OCI-LY3 (cell line): Measurements from ENCODE around the gene NKAIN2.

Source experiments
- H2AFZ ChIP-seq: fragments of 200-600, 300-600 bp; shearing (Covaris generic); 2 replicates; pipeline ENCODE4 v1.6.0; 2014; ENCODE audit warnings: antibody characterized with exemption, low read depth, low read length
- H3K27ac ChIP-seq: fragments of 200-600, 300-600 bp; sonication (generic); 2 replicates; pipeline ENCODE4 v1.5.1; 2014; ENCODE audit warnings: mild to moderate bottlenecking, low read length, moderate library complexity, mixed read lengths
- H3K27me3 ChIP-seq: fragments of 200-600, 300-600 bp; sonication (generic); 2 replicates; pipeline ENCODE4 v1.6.1; 2014; ENCODE audit warnings: low read depth, low read length, mixed read lengths
- H3K36me3 ChIP-seq: fragments of 200-600, 300-600 bp; sonication (generic); replicated peaks from 2 replicates; pipeline ENCODE3; 2014; ENCODE audit warnings: low read depth, low read length, mixed read lengths
- H3K4me1 ChIP-seq: fragments of 300-600, 200-600 bp; sonication (generic); 2 replicates; pipeline ENCODE4 v1.6.1; 2014; ENCODE audit warnings: low read length, mixed read lengths
- H3K4me2 ChIP-seq: fragments of 200-600, 300-600 bp; sonication (generic); 2 replicates; pipeline ENCODE4 v1.6.1; 2014; ENCODE audit warnings: low read length, mixed read lengths
- H3K4me3 ChIP-seq: fragments of 300-600, 200-600 bp; sonication (generic); 2 replicates; pipeline ENCODE4 v1.5.1; 2014; ENCODE audit warnings: antibody characterized with exemption, mild to moderate bottlenecking, low read length, moderate library complexity
- H3K79me2 ChIP-seq: fragments of 300-600, 200-600 bp; shearing (Covaris generic); 2 replicates; pipeline ENCODE4 v1.6.1; 2014; ENCODE audit warnings: mild to moderate bottlenecking, low read length, mixed read lengths
- H3K9ac ChIP-seq: fragments of 300-600, 200-600 bp; shearing (Covaris generic); 2 replicates; pipeline ENCODE4 v1.6.0; 2014; ENCODE audit warnings: mild to moderate bottlenecking, low read length, moderate library complexity
- H3K9me3 ChIP-seq: fragments of 200-600, 300-600 bp; shearing (Covaris generic); 2 replicates; pipeline ENCODE4 v1.6.1; 2014; ENCODE audit warnings: low read length, mixed read lengths; ENCODE audit not compliant: insufficient read depth
- H4K20me1 ChIP-seq: fragments of 200-600, 300-600 bp; sonication (generic); 2 replicates; pipeline ENCODE4 v1.6.1; 2016; ENCODE audit warnings: low read length, mixed read lengths; ENCODE audit not compliant: insufficient read depth
- EZH2phosphoT487 ChIP-seq: fragments of 200-600 bp; shearing (Covaris generic); IDR thresholded peaks from 2 replicates; pipeline ENCODE4 v1.6.1; 2018; ENCODE audit warnings: antibody characterized with exemption, mixed run types, low read depth
- TF ChIP-seq, protein P1 (sequence below): fragments of 200-600, 300-600 bp; sonication (generic); IDR thresholded peaks from 2 replicates; pipeline ENCODE4 v1.5.1; 2014; ENCODE audit warnings: antibody characterized with exemption, low read length, low read depth

Gene NKAIN2

GRCh38 chr6:124123617-124124209 is 320.0 kb downstream of the NKAIN2 start:
- Histone ChIP-seq H2AFZ (no peak overlapping the region), H3K27ac (no peak overlapping the region), H3K36me3 (no peaks in the 10 kb centered on the region), H3K79me2 (no peaks in the 10 kb centered on the region), H4K20me1 (no peaks in the 10 kb centered on the region), H3K4me1 (no peaks in the 10 kb centered on the region), H3K4me3 (no peak overlapping the region), H3K4me2 (no peak overlapping the region), H3K27me3 (no peaks in the 10 kb centered on the region), H3K9ac (no peak overlapping the region), H3K9me3 (no peaks in the 10 kb centered on the region)
- TF ChIP-seq, protein P1, sequence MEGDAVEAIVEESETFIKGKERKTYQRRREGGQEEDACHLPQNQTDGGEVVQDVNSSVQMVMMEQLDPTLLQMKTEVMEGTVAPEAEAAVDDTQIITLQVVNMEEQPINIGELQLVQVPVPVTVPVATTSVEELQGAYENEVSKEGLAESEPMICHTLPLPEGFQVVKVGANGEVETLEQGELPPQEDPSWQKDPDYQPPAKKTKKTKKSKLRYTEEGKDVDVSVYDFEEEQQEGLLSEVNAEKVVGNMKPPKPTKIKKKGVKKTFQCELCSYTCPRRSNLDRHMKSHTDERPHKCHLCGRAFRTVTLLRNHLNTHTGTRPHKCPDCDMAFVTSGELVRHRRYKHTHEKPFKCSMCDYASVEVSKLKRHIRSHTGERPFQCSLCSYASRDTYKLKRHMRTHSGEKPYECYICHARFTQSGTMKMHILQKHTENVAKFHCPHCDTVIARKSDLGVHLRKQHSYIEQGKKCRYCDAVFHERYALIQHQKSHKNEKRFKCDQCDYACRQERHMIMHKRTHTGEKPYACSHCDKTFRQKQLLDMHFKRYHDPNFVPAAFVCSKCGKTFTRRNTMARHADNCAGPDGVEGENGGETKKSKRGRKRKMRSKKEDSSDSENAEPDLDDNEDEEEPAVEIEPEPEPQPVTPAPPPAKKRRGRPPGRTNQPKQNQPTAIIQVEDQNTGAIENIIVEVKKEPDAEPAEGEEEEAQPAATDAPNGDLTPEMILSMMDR: no peak
- no peak for TF ChIP-seq EZH2phosphoT487

GRCh38 chr6:124131259-124131658 is 327.6 kb downstream of the NKAIN2 start:
- no peaks in the 10 kb centered on the region for H3K27me3 ChIP-seq
- no peaks in the 10 kb centered on the region for H3K36me3 ChIP-seq
- no peaks in the 10 kb centered on the region for H3K4me1 ChIP-seq
- H3K4me3 ChIP-seq: no peak overlapping the region
- H2AFZ ChIP-seq: no peak overlapping the region
- no peak overlapping the region for H3K9ac ChIP-seq
- no peak overlapping the region for H3K27ac ChIP-seq
- TF ChIP-seq EZH2phosphoT487: no peak
- TF ChIP-seq, protein P1: no peak
- H3K9me3 ChIP-seq: no peaks in the 10 kb centered on the region
- H3K79me2 ChIP-seq: no peaks in the 10 kb centered on the region
- no peaks in the 10 kb centered on the region for H4K20me1 ChIP-seq
- no peak overlapping the region for H3K4me2 ChIP-seq

GRCh38 chr6:124131779-124132178 is 328.1 kb downstream of the NKAIN2 start:
- no peak overlapping the region for H3K4me3 ChIP-seq
- H3K79me2 ChIP-seq: no peaks in the 10 kb centered on the region
- no peak overlapping the region for H3K9ac ChIP-seq
- H3K27ac ChIP-seq: no peak overlapping the region
- no peaks in the 10 kb centered on the region for H3K36me3 ChIP-seq
- no peaks in the 10 kb centered on the region for H4K20me1 ChIP-seq
- TF ChIP-seq, protein P1: no peak
- no peak for TF ChIP-seq EZH2phosphoT487
- no peak overlapping the region for H2AFZ ChIP-seq
- no peak overlapping the region for H3K4me2 ChIP-seq
- H3K27me3 ChIP-seq: no peaks in the 10 kb centered on the region
- no peaks in the 10 kb centered on the region for H3K9me3 ChIP-seq
- H3K4me1 ChIP-seq: no peaks in the 10 kb centered on the region

- no peaks in the 10 kb centered on the region for H3K4me1 ChIP-seq
- H3K9ac ChIP-seq: no peak overlapping the region
- H4K20me1 ChIP-seq: no peaks in the 10 kb centered on the region
- no peaks in the 10 kb centered on the region for H3K9me3 ChIP-seq
- H3K27ac ChIP-seq: no peak overlapping the region
- no peak overlapping the region for H3K4me2 ChIP-seq
- H3K4me3 ChIP-seq: no peak overlapping the region
- TF ChIP-seq EZH2phosphoT487: no peak
- TF ChIP-seq, protein P1: no peak
- H2AFZ ChIP-seq: no peak overlapping the region
- H3K36me3 ChIP-seq: no peaks in the 10 kb centered on the region
- H3K79me2 ChIP-seq: no peaks in the 10 kb centered on the region
- no peaks in the 10 kb centered on the region for H3K27me3 ChIP-seq
Measured at GRCh38 chr6:124132256-124132655, 328.6 kb downstream of the NKAIN2 start.
